Body of pancreas (tissue), 4 donors: ENCODE data around the gene PNLDC1.

Experiments used
- CTCF ChIP-seq, 7 experiments: fragments of 450-650 bp in 4 of 7; fragments of 200-600 bp in 3 of 7; sonication (generic) in 3 of 7; IDR thresholded peaks; one replicate each; pipeline ENCODE4 v1.5.1; 2016 to 2019; ENCODE audit warnings: antibody characterized with exemption in 7 of 7
- POLR2A ChIP-seq, 3 donors: fragments of 450-650 bp; IDR thresholded peaks; one replicate each; pipeline ENCODE4 v1.6.1; 2016; ENCODE audit warnings: antibody characterized with exemption in 3 of 3, mild to moderate bottlenecking in 2 of 3

GRCh38 chr6:159754959-159755914 lies 44.8 kb upstream of the PNLDC1 start:
- TF ChIP-seq CTCF (IDR thresholded peaks at IDR 0.05) (no peak), POLR2A (IDR thresholded peaks at IDR 0.05) (no peak)
